DND-41 (cell line): Measurements from ENCODE around the gene TBCK.
"Not testable (repeated sequence)": the region's sequence is repeated elsewhere in the genome, so short reads cannot be mapped to it uniquely, and the experiment has no call there.

Experiments
- ATAC-seq: fragments of 200-7000 bp; cut with Tn5 transposase; 3 replicates; pipeline ENCODE4 v1.9.1; 2021; ENCODE audit warnings: low read depth; ENCODE audit not compliant: insufficient read depth
- DNase-seq: peaks from one replicate; pipeline ENCODE4 v3.0.0-alpha.2; 2020
- H2AFZ ChIP-seq: 2 replicates; pipeline ENCODE4 v1.6.0; 2012; ENCODE audit warnings: low read depth, low read length
- H3K27ac ChIP-seq: 2 replicates; pipeline ENCODE4 v1.5.1; 2012; ENCODE audit warnings: low read length, inconsistent platforms
- H3K27me3 ChIP-seq: fragments of 200-600 bp; sonication (generic); 2 replicates; pipeline ENCODE4 v1.6.0; 2012; ENCODE audit warnings: low read length, mild to moderate bottlenecking, inconsistent platforms; ENCODE audit not compliant: insufficient read depth, poor library complexity
- H3K36me3 ChIP-seq: 2 replicates; pipeline ENCODE4 v1.5.1; 2012; ENCODE audit warnings: low read length, inconsistent platforms; ENCODE audit not compliant: insufficient read depth
- H3K4me1 ChIP-seq: 2 replicates; pipeline ENCODE4 v1.5.1; 2012; ENCODE audit warnings: mild to moderate bottlenecking, low read length; ENCODE audit not compliant: insufficient read depth
- H3K4me2 ChIP-seq: 2 replicates; pipeline ENCODE4 v1.6.0; 2012; ENCODE audit warnings: mild to moderate bottlenecking, moderate library complexity, low read length, inconsistent platforms; ENCODE audit not compliant: insufficient read depth
- H3K4me3 ChIP-seq, 2 experiments: fragments of 200-600 bp in 1 of 2; shearing (Covaris generic) in 1 of 2; 2 replicates each; pipeline ENCODE4 v1.5.1; 2012 to 2016; ENCODE audit warnings: inconsistent platforms in 2 of 2, low read length in 2 of 2, mild to moderate bottlenecking in 2 of 2, low read depth in 1 of 2, moderate library complexity in 1 of 2
- H3K79me2 ChIP-seq: 2 replicates; pipeline ENCODE4 v1.6.0; 2012; ENCODE audit warnings: low read length, inconsistent platforms; ENCODE audit not compliant: insufficient read depth
- H3K9ac ChIP-seq: 2 replicates; pipeline ENCODE4 v1.6.0; 2012; ENCODE audit warnings: low read depth, mild to moderate bottlenecking, inconsistent platforms, low read length, moderate library complexity
- H3K9me3 ChIP-seq: 2 replicates; pipeline ENCODE4 v1.5.1; 2012; ENCODE audit warnings: low read length, moderate library complexity, mild to moderate bottlenecking, inconsistent platforms; ENCODE audit not compliant: insufficient read depth, severe bottlenecking
- H4K20me1 ChIP-seq: 2 replicates; pipeline ENCODE4 v1.6.0; 2012; ENCODE audit warnings: low read length; ENCODE audit not compliant: insufficient read depth
- CTCF ChIP-seq: IDR thresholded peaks from 2 replicates; pipeline ENCODE4 v1.5.1; 2012; ENCODE audit warnings: borderline replicate concordance, low read length, moderate library complexity, mild to moderate bottlenecking; ENCODE audit not compliant: poor library complexity, severe bottlenecking; ENCODE audit errors: extremely low read depth
- EZH2 ChIP-seq: IDR thresholded peaks from 3 replicates; pipeline ENCODE4 v1.6.1; 2012; ENCODE audit warnings: borderline replicate concordance, low read depth, mild to moderate bottlenecking, moderate library complexity, low read length, inconsistent platforms; ENCODE audit not compliant: severe bottlenecking

Gene TBCK

DNA sequence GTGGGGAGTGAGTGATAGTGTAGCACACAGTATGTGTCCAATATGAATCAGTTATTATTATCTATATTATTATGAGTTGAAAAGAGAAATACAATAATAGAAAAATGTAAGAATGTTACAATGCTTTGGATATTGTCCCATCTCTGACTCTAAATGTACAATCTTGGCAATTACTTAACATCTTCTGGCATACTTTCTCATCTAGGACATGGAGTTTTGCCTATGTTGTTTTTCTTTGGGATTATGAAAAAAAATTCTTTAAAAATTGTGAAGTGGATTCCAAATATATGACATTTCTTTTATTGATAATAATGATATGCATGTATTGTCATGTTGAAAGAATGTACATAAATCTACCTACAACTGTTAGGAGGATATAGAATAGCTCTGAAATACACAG lies 84.1 kb downstream of the TBCK start:
- Histone ChIP-seq H3K27me3 (no peaks in the 10 kb centered on the region), H3K36me3 (peaks cover 35% of the 10 kb centered on the region)
- DNase-seq: no peak

GRCh38 chr4:106222548-106222947 lies 93.5 kb downstream of the TBCK start:
- Histone ChIP-seq H3K9me3 (no peaks in the 10 kb centered on the region), H3K27me3 (no peaks in the 10 kb centered on the region), H3K4me3 (no peak overlapping the region), H4K20me1 (no peaks in the 10 kb centered on the region), H3K36me3 (peaks cover 6% of the 10 kb centered on the region; the same call in 1 of the 2 replicates), H3K79me2 (no peaks in the 10 kb centered on the region), H3K27ac (no peak overlapping the region), H3K9ac (no peak overlapping the region), H2AFZ (no peak overlapping the region), H3K4me1 (no peaks in the 10 kb centered on the region), H3K4me2 (no peak overlapping the region)
- DNase-seq: no peak
- no peak for TF ChIP-seq EZH2
- no peak for TF ChIP-seq CTCF
- no peak for ATAC-seq

More for the DNA sequence above, 84.1 kb downstream of the TBCK start:
- no peak overlapping the region for H2AFZ ChIP-seq
- no peaks in the 10 kb centered on the region for H3K79me2 ChIP-seq
- ATAC-seq: no peak
- H3K27ac ChIP-seq: no peak overlapping the region
- no peaks in the 10 kb centered on the region for H3K9me3 ChIP-seq
- no peak overlapping the region for H3K9ac ChIP-seq
- no peak overlapping the region for H3K4me2 ChIP-seq
- no peaks in the 10 kb centered on the region for H4K20me1 ChIP-seq
- TF ChIP-seq EZH2 (no peak), CTCF (no peak)
- no peaks in the 10 kb centered on the region for H3K4me1 ChIP-seq
- no peak overlapping the region for H3K4me3 ChIP-seq

- not testable (repeated sequence) for H3K27me3 ChIP-seq, H3K27ac ChIP-seq, ATAC-seq, H2AFZ ChIP-seq, H3K79me2 ChIP-seq, H3K36me3 ChIP-seq, H3K4me2 ChIP-seq, H4K20me1 ChIP-seq, DNase-seq, H3K9me3 ChIP-seq, H3K9ac ChIP-seq, H3K4me1 ChIP-seq, H3K4me3 ChIP-seq
Observed at GRCh38 chr4:106213291-106213690, 102.7 kb downstream of the TBCK start.

DNA sequence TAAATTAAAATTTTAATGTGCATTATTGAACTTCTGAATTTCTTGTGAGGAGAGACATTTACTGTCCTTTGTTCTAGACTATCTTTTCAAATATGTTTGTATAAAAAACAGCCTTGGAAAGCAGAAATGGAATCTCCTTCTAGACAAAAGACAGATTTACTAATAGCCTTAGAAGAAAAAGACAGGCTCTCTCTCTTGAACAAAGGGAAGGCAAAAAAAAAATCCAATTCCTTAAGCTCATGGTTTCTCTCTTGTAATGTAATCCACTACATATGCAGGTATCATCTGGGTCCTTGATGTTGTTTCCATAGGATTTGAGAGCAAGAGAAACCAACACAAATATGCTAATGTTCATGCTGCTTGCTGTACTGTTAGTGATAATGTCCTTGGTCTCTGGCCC lies 106.0 kb downstream of the TBCK start:
- Histone ChIP-seq H3K9me3 (no peaks in the 10 kb centered on the region), H3K4me2 (no peak overlapping the region), H2AFZ (no peak overlapping the region), H3K4me3 (no peak overlapping the region), H3K27ac (no peak overlapping the region), H3K27me3 (no peaks in the 10 kb centered on the region), H3K9ac (no peak overlapping the region), H3K4me1 (no peaks in the 10 kb centered on the region), H3K36me3 (peaks cover 7% of the 10 kb centered on the region; the same call in 1 of the 2 replicates), H4K20me1 (no peaks in the 10 kb centered on the region), H3K79me2 (no peaks in the 10 kb centered on the region)
- TF ChIP-seq CTCF (no peak), EZH2 (no peak)
- DNase-seq: no peak
- ATAC-seq: no peak
